WTC11 (cell line): ENCODE results near the gene XPR1. TPM values are rescaled to one million over a fixed set of nuclear protein-coding genes. Genes with fewer than 3 reads are reported as not detected.

Source experiments
- ATAC-seq: fragments of 200-7000 bp; cut with Tn5 transposase; 2 replicates; pipeline ENCODE4 v1.10.0; 2021; ENCODE audit warnings: mild to moderate bottlenecking, moderate library complexity
- CTCF ChIA-PET: fragments of 300-600 bp; sonication (Branson Sonifier 250); formaldehyde crosslinking; loops from one replicate; lab custom pipeline; 2021; ENCODE audit warnings: antibody characterized with exemption; lab: Charles Lee
- POLR2A ChIA-PET: fragments of 350-600 bp; sonication (Branson Sonifier 250); formaldehyde crosslinking; loops from one replicate; lab custom pipeline; 2021; ENCODE audit warnings: antibody characterized with exemption; lab: Charles Lee
- DNase-seq: peaks from one replicate; pipeline ENCODE4 v3.0.0; 2021; ENCODE audit warnings: low spot score
- H3K27ac Mint-ChIP-seq: 2 replicates; pipeline ENCODE4 v1.8.0; 2021; ENCODE audit warnings: mixed read lengths
- H3K27me3 Mint-ChIP-seq: 2 replicates; pipeline ENCODE4 v1.8.0; 2021; ENCODE audit warnings: low read depth, mild to moderate bottlenecking, moderate library complexity, mixed read lengths
- H3K36me3 Mint-ChIP-seq: 2 replicates; pipeline ENCODE4 v1.8.0; 2021; ENCODE audit warnings: mixed read lengths
- H3K4me1 Mint-ChIP-seq: 2 replicates; pipeline ENCODE4 v1.8.0; 2022; ENCODE audit warnings: mixed read lengths
- H3K4me3 Mint-ChIP-seq: 2 replicates; pipeline ENCODE4 v1.8.0; 2021; ENCODE audit warnings: mild to moderate bottlenecking, moderate library complexity, mixed read lengths
- H3K9me3 Mint-ChIP-seq: 2 replicates; pipeline ENCODE4 v1.8.0; 2021; ENCODE audit warnings: mixed read lengths
- CBFB ChIP-seq: sonication (generic); formaldehyde crosslinking; IDR thresholded peaks from 2 replicates; pipeline ENCODE4 v1.8.1; 2022; ENCODE audit warnings: mild to moderate bottlenecking, low read depth, missing genetic modification reagents
- ELF4 ChIP-seq: sonication (generic); formaldehyde crosslinking; IDR thresholded peaks from 2 replicates; pipeline ENCODE4 v1.8.1; 2022; ENCODE audit warnings: low read depth, mild to moderate bottlenecking, moderate library complexity, missing genetic modification reagents
- EMX1 ChIP-seq: fragments of 250-450 bp; sonication (Bioruptor Pico); IDR thresholded peaks from 2 replicates; pipeline ENCODE4 v1.8.0; 2021; ENCODE audit warnings: mild to moderate bottlenecking
- FOXJ3 ChIP-seq: sonication (generic); formaldehyde crosslinking; IDR thresholded peaks from 2 replicates; pipeline ENCODE4 v1.9.0; 2021; ENCODE audit warnings: missing genetic modification reagents, mild to moderate bottlenecking, borderline replicate concordance
- GRHL2 ChIP-seq: fragments of 250-450 bp; sonication (Bioruptor Pico); IDR thresholded peaks from 2 replicates; pipeline ENCODE4 v1.8.0; 2022; ENCODE audit warnings: mild to moderate bottlenecking, moderate library complexity; ENCODE audit not compliant: insufficient replicate concordance, severe bottlenecking
- JAZF1 ChIP-seq: fragments of 250-450 bp; sonication (Bioruptor Pico); IDR thresholded peaks from 2 replicates; pipeline ENCODE4 v1.9.0; 2021; ENCODE audit warnings: moderate library complexity, mild to moderate bottlenecking, inconsistent platforms
- JUN ChIP-seq: sonication (generic); formaldehyde crosslinking; IDR thresholded peaks from 2 replicates; pipeline ENCODE4 v1.8.0; 2023; ENCODE audit warnings: mild to moderate bottlenecking, missing genetic modification reagents
- MYBL2 ChIP-seq: sonication (generic); formaldehyde crosslinking; IDR thresholded peaks from 2 replicates; pipeline ENCODE4 v1.8.1; 2023; ENCODE audit warnings: mild to moderate bottlenecking, moderate library complexity, missing genetic modification reagents
- NFATC4 ChIP-seq: fragments of 250-450 bp; sonication (Bioruptor Pico); IDR thresholded peaks from 2 replicates; pipeline ENCODE4 v1.9.0; 2021; ENCODE audit warnings: mild to moderate bottlenecking
- NFE2L1 ChIP-seq: sonication (generic); formaldehyde crosslinking; IDR thresholded peaks from 2 replicates; pipeline ENCODE4 v1.8.1; 2023; ENCODE audit warnings: missing genetic modification reagents
- SOX15 ChIP-seq: fragments of 250-450 bp; sonication (Bioruptor Pico); IDR thresholded peaks from 2 replicates; pipeline ENCODE4 v1.9.0; 2021; ENCODE audit warnings: mild to moderate bottlenecking
- ZNF263 ChIP-seq: sonication (generic); formaldehyde crosslinking; IDR thresholded peaks from 2 replicates; pipeline ENCODE4 v1.8.1; 2022; ENCODE audit warnings: low read depth, mild to moderate bottlenecking, moderate library complexity, missing genetic modification reagents
- ZNF423 ChIP-seq: fragments of 250-450 bp; sonication (Bioruptor Pico); IDR thresholded peaks from 2 replicates; pipeline ENCODE4 v2.1.2; 2022; ENCODE audit warnings: mild to moderate bottlenecking, moderate library complexity
- total RNA-seq: library from RNA; stranded (reverse); gene quantifications from 3 replicates; pipeline ENCODE4 v1.2.3, GENCODE V29; 2021
- TF ChIP-seq, protein P1 (sequence below): sonication (generic); formaldehyde crosslinking; IDR thresholded peaks from 2 replicates; pipeline ENCODE4 v1.8.1; 2022; ENCODE audit warnings: mild to moderate bottlenecking, missing genetic modification reagents, moderate library complexity, borderline replicate concordance
- TF ChIP-seq, protein P2 (sequence below): sonication (generic); formaldehyde crosslinking; IDR thresholded peaks from 2 replicates; pipeline ENCODE4 v1.8.1; 2022; ENCODE audit warnings: low read depth, mild to moderate bottlenecking, moderate library complexity, missing genetic modification reagents, borderline replicate concordance
- TF ChIP-seq, protein P3 (sequence below): sonication (generic); formaldehyde crosslinking; IDR thresholded peaks from 2 replicates; pipeline ENCODE4 v1.8.0; 2022; ENCODE audit warnings: mild to moderate bottlenecking, missing genetic modification reagents
- TF ChIP-seq, protein P4 (sequence below): fragments of 250-450 bp; sonication (Bioruptor Pico); IDR thresholded peaks from 2 replicates; pipeline ENCODE4 v1.8.0; 2021; ENCODE audit warnings: mild to moderate bottlenecking
- TF ChIP-seq, protein P5 (sequence below): fragments of 200-600 bp; IDR thresholded peaks from 2 replicates; pipeline ENCODE4 v1.8.0; 2022; ENCODE audit warnings: antibody characterized with exemption
- TF ChIP-seq, protein P6 (sequence below): sonication (generic); formaldehyde crosslinking; conservative IDR thresholded peaks from 2 replicates; pipeline ENCODE4 v1.8.1; 2023; ENCODE audit warnings: mild to moderate bottlenecking, low read depth, missing genetic modification reagents, moderate library complexity
- TF ChIP-seq, protein P7 (sequence below): sonication (generic); formaldehyde crosslinking; IDR thresholded peaks from 2 replicates; pipeline ENCODE4 v1.8.1; 2022; ENCODE audit warnings: mild to moderate bottlenecking, moderate library complexity, missing genetic modification reagents
- TF ChIP-seq, protein P8 (sequence below): sonication (generic); formaldehyde crosslinking; IDR thresholded peaks from 2 replicates; pipeline ENCODE4 v1.8.0; 2022; ENCODE audit warnings: mild to moderate bottlenecking, missing genetic modification reagents

XPR1 gene
- total RNA-seq, 1 experiment from 2014 or later, result 34.6 TPM

DNA sequence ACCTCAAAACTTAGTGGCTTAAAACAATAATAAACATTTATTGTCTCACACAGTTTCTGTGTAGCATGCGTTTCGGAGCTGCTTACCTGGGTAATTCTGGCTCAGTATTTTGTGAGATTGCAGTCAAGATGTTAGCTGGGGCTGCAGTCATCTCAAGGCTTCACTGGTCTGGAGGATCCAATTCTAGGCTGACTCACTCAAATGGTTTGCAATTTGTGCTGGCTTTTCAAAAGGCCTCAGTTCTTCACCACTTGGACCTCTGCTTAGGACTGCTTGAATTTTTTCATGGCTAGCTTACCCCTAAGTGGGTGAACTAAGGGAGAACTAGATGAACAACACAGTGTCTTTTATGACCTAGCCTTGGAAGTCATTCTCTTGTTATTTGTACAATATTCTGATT is 21.0 kb downstream of the XPR1 start:
- H3K36me3 Mint-ChIP-seq, result peaks cover 11% of the 10 kb centered on the region
- ATAC-seq, result no peak
- H3K4me1 Mint-ChIP-seq, result 0 out of 2 replicates have a peak, but pooled peaks cover 6% of the 10 kb centered on the region
- no peak overlapping the region for H3K27ac Mint-ChIP-seq
- CTCF ChIA-PET, result no interaction called here
- no peak overlapping the region for H3K4me3 Mint-ChIP-seq
- POLR2A ChIA-PET, result no interaction called here
- no peaks in the 10 kb centered on the region for H3K27me3 Mint-ChIP-seq
- H3K9me3 Mint-ChIP-seq, result peaks cover 18% of the 10 kb centered on the region
- no peak for DNase-seq
- no peak for TF ChIP-seq GRHL2 (CRISPR knock-in tag)
- no peak for TF ChIP-seq NFE2L1 (CRISPR knock-in tag)
- TF ChIP-seq CBFB (CRISPR knock-in tag), result no peak
- TF ChIP-seq MYBL2 (CRISPR knock-in tag), result no peak
- no peak for TF ChIP-seq ELF4 (CRISPR knock-in tag)
- TF ChIP-seq, protein P1, sequence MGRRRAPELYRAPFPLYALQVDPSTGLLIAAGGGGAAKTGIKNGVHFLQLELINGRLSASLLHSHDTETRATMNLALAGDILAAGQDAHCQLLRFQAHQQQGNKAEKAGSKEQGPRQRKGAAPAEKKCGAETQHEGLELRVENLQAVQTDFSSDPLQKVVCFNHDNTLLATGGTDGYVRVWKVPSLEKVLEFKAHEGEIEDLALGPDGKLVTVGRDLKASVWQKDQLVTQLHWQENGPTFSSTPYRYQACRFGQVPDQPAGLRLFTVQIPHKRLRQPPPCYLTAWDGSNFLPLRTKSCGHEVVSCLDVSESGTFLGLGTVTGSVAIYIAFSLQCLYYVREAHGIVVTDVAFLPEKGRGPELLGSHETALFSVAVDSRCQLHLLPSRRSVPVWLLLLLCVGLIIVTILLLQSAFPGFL (CRISPR knock-in tag), result no peak
- TF ChIP-seq SOX15 (CRISPR knock-in tag), result no peak
- no peak for TF ChIP-seq ZNF423 (CRISPR knock-in tag)
- TF ChIP-seq, protein P2, sequence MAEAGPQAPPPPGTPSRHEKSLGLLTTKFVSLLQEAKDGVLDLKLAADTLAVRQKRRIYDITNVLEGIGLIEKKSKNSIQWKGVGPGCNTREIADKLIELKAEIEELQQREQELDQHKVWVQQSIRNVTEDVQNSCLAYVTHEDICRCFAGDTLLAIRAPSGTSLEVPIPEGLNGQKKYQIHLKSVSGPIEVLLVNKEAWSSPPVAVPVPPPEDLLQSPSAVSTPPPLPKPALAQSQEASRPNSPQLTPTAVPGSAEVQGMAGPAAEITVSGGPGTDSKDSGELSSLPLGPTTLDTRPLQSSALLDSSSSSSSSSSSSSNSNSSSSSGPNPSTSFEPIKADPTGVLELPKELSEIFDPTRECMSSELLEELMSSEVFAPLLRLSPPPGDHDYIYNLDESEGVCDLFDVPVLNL (CRISPR knock-in tag), result no peak
- TF ChIP-seq, protein P3, sequence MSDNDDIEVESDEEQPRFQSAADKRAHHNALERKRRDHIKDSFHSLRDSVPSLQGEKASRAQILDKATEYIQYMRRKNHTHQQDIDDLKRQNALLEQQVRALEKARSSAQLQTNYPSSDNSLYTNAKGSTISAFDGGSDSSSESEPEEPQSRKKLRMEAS (CRISPR knock-in tag), result no peak
- TF ChIP-seq, protein P4, sequence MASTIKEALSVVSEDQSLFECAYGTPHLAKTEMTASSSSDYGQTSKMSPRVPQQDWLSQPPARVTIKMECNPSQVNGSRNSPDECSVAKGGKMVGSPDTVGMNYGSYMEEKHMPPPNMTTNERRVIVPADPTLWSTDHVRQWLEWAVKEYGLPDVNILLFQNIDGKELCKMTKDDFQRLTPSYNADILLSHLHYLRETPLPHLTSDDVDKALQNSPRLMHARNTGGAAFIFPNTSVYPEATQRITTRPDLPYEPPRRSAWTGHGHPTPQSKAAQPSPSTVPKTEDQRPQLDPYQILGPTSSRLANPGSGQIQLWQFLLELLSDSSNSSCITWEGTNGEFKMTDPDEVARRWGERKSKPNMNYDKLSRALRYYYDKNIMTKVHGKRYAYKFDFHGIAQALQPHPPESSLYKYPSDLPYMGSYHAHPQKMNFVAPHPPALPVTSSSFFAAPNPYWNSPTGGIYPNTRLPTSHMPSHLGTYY (CRISPR knock-in tag), result no peak
- no peak for TF ChIP-seq JUN (CRISPR knock-in tag)
- no peak for TF ChIP-seq FOXJ3 (CRISPR knock-in tag)

DNA sequence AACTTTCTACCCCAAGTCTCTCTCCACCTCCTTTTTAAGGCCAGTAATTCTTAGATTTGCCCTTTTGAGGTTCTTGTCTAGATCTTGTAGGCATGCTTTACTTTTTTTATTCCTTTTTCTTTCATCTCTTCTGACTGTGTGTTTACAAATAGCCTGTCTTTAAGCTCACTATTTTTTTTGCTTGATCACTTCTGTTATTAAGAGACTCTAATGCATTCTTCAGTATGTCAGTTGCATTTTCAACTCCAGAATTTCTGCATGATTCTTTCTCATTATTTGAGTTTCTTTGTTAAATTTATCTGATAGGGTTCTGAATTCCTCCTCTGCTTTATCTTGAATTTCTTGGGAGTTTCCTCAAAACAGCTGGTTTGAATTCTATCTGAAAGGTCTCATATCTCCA is 30.9 kb downstream of the XPR1 start:
- CTCF ChIA-PET, result no interaction called here
- H3K9me3 Mint-ChIP-seq, result peaks cover 38% of the 10 kb centered on the region
- TF ChIP-seq, protein P1 (CRISPR knock-in tag), result no peak
- no peak for TF ChIP-seq NFATC4
- no peak for TF ChIP-seq EMX1 (CRISPR knock-in tag)
- TF ChIP-seq, protein P5, sequence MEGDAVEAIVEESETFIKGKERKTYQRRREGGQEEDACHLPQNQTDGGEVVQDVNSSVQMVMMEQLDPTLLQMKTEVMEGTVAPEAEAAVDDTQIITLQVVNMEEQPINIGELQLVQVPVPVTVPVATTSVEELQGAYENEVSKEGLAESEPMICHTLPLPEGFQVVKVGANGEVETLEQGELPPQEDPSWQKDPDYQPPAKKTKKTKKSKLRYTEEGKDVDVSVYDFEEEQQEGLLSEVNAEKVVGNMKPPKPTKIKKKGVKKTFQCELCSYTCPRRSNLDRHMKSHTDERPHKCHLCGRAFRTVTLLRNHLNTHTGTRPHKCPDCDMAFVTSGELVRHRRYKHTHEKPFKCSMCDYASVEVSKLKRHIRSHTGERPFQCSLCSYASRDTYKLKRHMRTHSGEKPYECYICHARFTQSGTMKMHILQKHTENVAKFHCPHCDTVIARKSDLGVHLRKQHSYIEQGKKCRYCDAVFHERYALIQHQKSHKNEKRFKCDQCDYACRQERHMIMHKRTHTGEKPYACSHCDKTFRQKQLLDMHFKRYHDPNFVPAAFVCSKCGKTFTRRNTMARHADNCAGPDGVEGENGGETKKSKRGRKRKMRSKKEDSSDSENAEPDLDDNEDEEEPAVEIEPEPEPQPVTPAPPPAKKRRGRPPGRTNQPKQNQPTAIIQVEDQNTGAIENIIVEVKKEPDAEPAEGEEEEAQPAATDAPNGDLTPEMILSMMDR, result no peak
- TF ChIP-seq, protein P6, sequence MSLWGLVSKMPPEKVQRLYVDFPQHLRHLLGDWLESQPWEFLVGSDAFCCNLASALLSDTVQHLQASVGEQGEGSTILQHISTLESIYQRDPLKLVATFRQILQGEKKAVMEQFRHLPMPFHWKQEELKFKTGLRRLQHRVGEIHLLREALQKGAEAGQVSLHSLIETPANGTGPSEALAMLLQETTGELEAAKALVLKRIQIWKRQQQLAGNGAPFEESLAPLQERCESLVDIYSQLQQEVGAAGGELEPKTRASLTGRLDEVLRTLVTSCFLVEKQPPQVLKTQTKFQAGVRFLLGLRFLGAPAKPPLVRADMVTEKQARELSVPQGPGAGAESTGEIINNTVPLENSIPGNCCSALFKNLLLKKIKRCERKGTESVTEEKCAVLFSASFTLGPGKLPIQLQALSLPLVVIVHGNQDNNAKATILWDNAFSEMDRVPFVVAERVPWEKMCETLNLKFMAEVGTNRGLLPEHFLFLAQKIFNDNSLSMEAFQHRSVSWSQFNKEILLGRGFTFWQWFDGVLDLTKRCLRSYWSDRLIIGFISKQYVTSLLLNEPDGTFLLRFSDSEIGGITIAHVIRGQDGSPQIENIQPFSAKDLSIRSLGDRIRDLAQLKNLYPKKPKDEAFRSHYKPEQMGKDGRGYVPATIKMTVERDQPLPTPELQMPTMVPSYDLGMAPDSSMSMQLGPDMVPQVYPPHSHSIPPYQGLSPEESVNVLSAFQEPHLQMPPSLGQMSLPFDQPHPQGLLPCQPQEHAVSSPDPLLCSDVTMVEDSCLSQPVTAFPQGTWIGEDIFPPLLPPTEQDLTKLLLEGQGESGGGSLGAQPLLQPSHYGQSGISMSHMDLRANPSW (CRISPR knock-in tag), result no peak
- TF ChIP-seq, protein P7, sequence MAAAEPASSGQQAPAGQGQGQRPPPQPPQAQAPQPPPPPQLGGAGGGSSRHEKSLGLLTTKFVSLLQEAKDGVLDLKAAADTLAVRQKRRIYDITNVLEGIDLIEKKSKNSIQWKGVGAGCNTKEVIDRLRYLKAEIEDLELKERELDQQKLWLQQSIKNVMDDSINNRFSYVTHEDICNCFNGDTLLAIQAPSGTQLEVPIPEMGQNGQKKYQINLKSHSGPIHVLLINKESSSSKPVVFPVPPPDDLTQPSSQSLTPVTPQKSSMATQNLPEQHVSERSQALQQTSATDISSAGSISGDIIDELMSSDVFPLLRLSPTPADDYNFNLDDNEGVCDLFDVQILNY (CRISPR knock-in tag), result no peak
- no peak for TF ChIP-seq ZNF263 (CRISPR knock-in tag)
- no peak for TF ChIP-seq JAZF1
- TF ChIP-seq, protein P8, sequence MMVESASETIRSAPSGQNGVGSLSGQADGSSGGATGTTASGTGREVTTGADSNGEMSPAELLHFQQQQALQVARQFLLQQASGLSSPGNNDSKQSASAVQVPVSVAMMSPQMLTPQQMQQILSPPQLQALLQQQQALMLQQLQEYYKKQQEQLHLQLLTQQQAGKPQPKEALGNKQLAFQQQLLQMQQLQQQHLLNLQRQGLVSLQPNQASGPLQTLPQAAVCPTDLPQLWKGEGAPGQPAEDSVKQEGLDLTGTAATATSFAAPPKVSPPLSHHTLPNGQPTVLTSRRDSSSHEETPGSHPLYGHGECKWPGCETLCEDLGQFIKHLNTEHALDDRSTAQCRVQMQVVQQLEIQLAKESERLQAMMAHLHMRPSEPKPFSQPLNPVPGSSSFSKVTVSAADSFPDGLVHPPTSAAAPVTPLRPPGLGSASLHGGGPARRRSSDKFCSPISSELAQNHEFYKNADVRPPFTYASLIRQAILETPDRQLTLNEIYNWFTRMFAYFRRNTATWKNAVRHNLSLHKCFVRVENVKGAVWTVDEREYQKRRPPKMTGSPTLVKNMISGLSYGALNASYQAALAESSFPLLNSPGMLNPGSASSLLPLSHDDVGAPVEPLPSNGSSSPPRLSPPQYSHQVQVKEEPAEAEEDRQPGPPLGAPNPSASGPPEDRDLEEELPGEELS (CRISPR knock-in tag), result no peak
- TF ChIP-seq, all 79 proteins: peak for 0
- H3K36me3 Mint-ChIP-seq, result peaks cover 39% of the 10 kb centered on the region
- H3K4me1 Mint-ChIP-seq, result peaks cover 4% of the 10 kb centered on the region; the same call in 1 of the 2 replicates
- ATAC-seq, result no peak
- no peak overlapping the region for H3K4me3 Mint-ChIP-seq
- DNase-seq, result no peak
- H3K27ac Mint-ChIP-seq, result no peak overlapping the region
- POLR2A ChIA-PET, result no interaction called here
- H3K27me3 Mint-ChIP-seq, result no peaks in the 10 kb centered on the region
